Activated T-cell treated with anti-CD3 and anti-CD28 coated beads, Interleukin-2, amount 50 U/mL, for 24 hours (primary cell): ENCODE results near the gene CEP55.
"Not testable (repeated sequence)": the region's sequence is repeated elsewhere in the genome, so short reads cannot be mapped to it uniquely, and the experiment has no call there.

Experiments used
- DNase-seq: peaks from one replicate; pipeline ENCODE4 v3.0.0-alpha.2; 2020
- H3K27ac Mint-ChIP-seq: 2 replicates; pipeline ENCODE4 v1.8.0; 2020; ENCODE audit warnings: mild to moderate bottlenecking, mixed read lengths
- H3K27me3 Mint-ChIP-seq: 2 replicates; pipeline ENCODE4 v1.8.0; 2020; ENCODE audit warnings: mixed read lengths
- H3K36me3 Mint-ChIP-seq: 2 replicates; pipeline ENCODE4 v1.8.0; 2020; ENCODE audit warnings: low read depth, mixed read lengths
- H3K4me1 Mint-ChIP-seq: 2 replicates; pipeline ENCODE4 v1.8.0; 2020; ENCODE audit warnings: low read depth, mixed read lengths
- H3K4me3 Mint-ChIP-seq: 2 replicates; pipeline ENCODE4 v1.8.0; 2020; ENCODE audit warnings: mild to moderate bottlenecking, moderate library complexity, mixed read lengths
- H3K9me3 Mint-ChIP-seq: 2 replicates; pipeline ENCODE4 v1.8.0; 2020; ENCODE audit warnings: mixed read lengths

CEP55 gene

DNA sequence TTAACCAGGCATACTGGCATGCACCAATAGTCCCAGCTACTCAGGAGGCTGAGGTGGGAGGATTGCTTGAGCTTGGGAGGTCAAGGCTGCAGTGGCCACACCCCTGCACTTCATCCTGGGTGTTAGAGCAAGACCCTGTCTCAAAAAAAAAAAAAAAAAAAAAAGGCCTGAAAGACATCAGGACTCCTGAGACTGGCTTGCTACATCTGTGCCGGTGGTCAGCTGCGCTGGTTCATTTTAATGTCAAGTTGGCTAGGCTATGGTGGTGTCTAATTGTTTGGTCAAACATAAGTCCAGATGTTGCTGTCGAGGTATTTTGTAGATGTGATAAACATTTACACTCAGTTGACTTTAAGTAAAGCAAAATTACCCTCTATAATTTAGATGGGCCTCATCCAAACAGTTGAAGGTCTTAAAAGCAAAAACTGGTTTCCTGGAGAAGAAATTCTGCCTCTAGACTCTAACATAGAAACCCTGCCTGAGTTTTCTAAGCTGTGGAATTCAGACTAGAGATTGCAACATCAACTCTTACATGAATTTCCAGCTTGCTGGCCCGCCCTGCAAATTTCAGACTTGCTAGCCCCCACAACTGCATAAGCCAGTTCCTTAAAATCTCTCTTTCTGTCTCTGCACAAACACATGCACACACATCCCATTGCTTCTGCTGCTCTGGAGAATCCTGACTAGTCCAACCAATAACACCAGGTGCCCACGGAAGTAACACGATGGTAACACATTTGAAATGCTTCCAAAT, 32.5 kb upstream of the CEP55 start:
- peak overlapping the region; percentile 14 for H3K27ac Mint-ChIP-seq
- H3K4me3 Mint-ChIP-seq = no peak overlapping the region
- no peak for DNase-seq
- H3K36me3 Mint-ChIP-seq = peaks cover 28% of the 10 kb centered on the region
- peaks cover 40% of the 10 kb centered on the region for H3K4me1 Mint-ChIP-seq
- H3K27me3 Mint-ChIP-seq = no peaks in the 10 kb centered on the region
- no peaks in the 10 kb centered on the region for H3K9me3 Mint-ChIP-seq

DNA sequence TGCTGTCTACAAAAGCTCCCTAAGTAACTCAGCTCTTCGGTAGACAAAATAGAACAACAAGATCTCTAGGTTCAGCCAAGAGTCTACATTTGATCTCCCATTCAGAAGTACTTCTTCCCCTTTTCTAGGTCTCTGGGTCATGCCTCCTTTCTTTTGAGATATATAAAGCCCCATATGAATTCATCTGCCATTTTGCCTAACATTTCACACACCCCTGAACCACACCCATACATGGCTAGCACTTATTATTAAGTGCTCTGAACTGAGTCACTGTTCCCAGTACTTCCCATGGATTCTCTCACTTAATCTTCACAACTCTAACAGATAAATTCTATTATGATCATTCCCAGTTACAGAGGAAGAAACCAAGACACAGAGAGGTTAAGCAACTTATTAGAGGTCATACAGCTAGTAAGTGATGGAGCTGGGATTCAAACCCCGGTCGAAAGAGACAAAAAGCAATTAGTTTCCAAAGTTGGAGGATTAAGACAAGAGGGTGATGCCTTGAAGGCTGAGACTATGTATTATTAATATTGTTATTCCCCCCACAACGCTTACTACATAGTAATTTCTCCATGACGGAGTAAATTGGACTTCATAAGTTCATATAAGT, 31.5 kb upstream of the CEP55 start:
- no peaks in the 10 kb centered on the region for H3K9me3 Mint-ChIP-seq
- no peak overlapping the region for H3K4me3 Mint-ChIP-seq
- H3K36me3 Mint-ChIP-seq = peaks cover 30% of the 10 kb centered on the region
- peaks cover 42% of the 10 kb centered on the region for H3K4me1 Mint-ChIP-seq
- peak overlapping the region; percentile 27 for H3K27ac Mint-ChIP-seq
- no peaks in the 10 kb centered on the region for H3K27me3 Mint-ChIP-seq
- no peak for DNase-seq

DNA sequence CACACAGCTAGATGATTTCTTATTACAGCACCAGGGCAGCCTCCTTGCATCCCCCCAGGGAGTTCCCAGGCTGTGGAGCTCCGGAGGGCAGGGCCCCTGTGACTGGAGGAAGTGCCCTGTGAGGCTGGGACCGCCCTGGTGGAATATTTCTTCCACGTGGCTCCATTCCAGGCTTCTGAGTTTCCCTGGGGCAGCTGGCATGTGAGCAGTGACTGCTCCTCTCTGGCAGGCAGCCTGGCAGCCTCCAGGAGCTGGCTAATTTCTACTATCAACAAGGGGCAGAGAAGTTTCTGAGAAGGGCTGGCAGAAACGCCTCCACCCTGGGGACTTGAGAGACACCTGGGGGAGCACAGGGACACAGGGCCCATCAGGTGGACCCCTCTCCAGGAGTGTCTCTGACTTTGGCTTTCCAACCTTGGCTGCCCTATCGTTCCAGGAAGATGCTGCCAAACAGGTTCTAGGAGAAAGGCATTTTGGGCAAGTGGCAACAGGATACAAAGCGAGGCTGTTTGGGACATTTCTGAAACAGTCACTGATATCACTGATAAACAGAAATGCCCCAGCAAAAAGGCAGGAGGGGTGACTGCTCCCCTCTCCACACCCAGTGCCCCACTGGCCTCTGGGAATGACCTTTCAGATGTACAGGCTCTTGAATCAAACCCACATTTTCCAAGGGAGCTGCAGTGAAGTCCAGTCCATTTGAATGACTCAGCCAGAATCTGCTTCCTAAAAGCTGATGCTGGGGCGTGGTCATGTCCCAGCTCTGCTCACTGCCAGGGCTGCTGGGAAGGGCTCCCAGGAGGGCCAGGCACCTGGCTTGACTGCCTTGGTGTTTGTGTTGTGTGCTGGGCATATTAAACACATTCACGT, 30.4 kb upstream of the CEP55 start:
- H3K4me3 Mint-ChIP-seq = no peak overlapping the region
- H3K36me3 Mint-ChIP-seq = peaks cover 29% of the 10 kb centered on the region
- no peak overlapping the region for H3K27ac Mint-ChIP-seq
- H3K9me3 Mint-ChIP-seq = no peaks in the 10 kb centered on the region
- no peaks in the 10 kb centered on the region for H3K27me3 Mint-ChIP-seq
- H3K4me1 Mint-ChIP-seq = peaks cover 48% of the 10 kb centered on the region
- no peak for DNase-seq

DNA sequence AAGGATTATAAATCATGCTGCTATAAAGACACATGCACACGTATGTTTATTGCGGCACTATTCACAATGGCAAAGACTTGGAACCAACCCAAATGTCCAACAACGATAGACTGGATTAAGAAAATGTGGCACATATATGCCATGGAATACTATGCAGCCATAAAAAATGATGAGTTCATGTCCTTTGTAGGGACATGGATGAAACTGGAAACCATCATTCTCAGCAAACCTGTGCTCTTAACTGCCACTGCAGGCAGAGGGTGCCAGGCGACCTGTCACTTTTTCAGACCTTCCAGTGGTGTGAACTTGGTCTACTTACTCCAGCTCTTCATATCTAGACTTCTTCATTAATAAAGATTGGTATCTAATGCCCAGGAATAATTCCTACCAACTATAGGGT, 28.8 kb upstream of the CEP55 start:
- not testable (repeated sequence) for H3K4me3 Mint-ChIP-seq, H3K9me3 Mint-ChIP-seq, H3K27me3 Mint-ChIP-seq, DNase-seq, H3K27ac Mint-ChIP-seq
- Mint-ChIP-seq H3K4me1 (peaks cover 41% of the 10 kb centered on the region), H3K36me3 (peaks cover 27% of the 10 kb centered on the region)

DNA sequence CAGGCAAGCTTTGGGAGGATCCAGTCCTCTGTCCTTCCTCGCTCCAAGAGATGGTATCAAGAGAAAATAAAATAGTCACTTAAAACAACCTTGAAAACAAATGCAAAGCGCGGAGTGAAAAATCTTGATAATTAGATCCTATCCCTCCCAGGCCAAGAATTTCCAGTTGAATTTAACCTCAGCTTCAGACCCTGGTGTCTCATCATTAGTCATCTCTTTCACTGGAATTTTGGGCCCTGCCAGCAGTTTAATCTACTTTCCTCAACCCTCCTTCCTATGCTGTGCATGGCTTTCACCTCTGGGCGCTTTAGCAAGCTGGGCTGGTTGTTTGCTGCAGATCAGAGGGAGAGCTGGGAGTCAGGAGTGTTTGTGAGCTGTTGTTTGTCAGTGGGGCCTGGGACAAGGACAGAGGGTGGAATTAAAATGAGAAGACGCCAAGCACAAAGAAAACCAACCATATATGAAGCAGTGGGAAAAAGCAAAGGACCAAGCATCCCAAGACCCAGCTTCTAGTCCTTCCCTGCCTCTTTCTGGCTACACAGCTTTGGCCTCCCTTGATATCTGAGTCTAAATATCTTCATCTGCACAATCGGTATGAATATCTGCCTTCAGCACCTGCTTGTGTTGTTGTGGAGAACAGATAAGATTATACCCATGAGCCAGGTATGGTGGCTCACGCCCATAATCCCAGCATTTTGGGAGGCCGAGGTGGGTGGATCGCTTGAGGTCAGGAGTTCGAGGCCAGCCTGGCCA, 27.8 kb upstream of the CEP55 start:
- Mint-ChIP-seq H3K27me3 (no peaks in the 10 kb centered on the region), H3K4me1 (peaks cover 36% of the 10 kb centered on the region), H3K36me3 (peaks cover 25% of the 10 kb centered on the region), H3K4me3 (no peak overlapping the region), H3K27ac (peak overlapping the region; percentile 81), H3K9me3 (no peaks in the 10 kb centered on the region)
- no peak for DNase-seq

DNA sequence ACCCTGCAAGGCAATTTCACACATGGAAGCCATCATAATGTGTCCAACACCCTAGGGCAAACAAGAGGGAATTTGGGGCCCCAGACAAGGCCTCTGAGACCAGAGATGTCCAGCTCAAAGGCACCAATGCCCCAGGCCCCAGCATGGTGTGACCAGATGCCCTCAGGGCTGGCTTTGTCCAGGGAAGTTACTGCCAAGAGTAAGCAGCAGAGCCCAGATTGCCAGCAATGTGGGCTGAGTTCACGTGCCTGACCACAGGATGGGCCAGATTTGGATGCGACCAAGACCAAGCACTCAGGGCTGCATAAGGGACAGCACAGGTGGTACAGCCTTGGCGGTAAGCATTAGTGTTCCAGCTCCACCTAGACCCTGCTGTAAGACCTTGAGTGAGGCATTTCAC, 27.0 kb upstream of the CEP55 start:
- Mint-ChIP-seq H3K4me1 (peaks cover 29% of the 10 kb centered on the region), H3K4me3 (no peak overlapping the region), H3K27ac (no peak overlapping the region)

DNA sequence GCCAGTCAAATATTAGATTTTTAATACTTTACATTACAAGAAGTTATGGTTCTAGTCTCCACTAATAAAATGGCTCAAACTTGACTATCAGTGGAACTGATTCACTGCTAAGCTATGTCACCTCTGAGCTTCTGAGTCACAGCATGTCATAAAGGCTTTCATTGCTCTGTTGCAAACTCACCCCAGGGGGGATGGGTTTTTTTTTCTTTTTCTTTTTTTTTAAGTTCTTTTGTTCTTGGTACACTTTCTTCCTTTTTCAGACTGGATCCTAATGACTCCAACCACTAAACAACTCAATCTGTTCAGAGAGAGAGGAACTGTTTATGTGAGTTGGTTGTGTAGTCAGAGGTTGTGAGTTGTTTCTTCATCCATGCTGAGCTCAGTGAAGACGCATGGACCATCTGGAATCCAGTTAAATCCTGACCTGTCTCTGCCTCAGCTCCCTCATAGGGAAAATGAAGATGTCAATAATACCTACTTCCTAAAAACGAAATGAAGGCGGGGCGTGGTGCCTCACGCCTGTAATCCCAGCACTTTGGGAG, 25.2 kb upstream of the CEP55 start:
- Mint-ChIP-seq H3K36me3 (peaks cover 24% of the 10 kb centered on the region), H3K27me3 (no peaks in the 10 kb centered on the region), H3K9me3 (no peaks in the 10 kb centered on the region), H3K4me1 (peaks cover 27% of the 10 kb centered on the region), H3K4me3 (no peak overlapping the region), H3K27ac (peak overlapping the region; percentile 79)
- DNase-seq = no peak

More for the DNA sequence above, 27.0 kb upstream of the CEP55 start:
- H3K36me3 Mint-ChIP-seq = peaks cover 24% of the 10 kb centered on the region
- no peaks in the 10 kb centered on the region for H3K9me3 Mint-ChIP-seq
- H3K27me3 Mint-ChIP-seq = no peaks in the 10 kb centered on the region
- DNase-seq = no peak

DNA sequence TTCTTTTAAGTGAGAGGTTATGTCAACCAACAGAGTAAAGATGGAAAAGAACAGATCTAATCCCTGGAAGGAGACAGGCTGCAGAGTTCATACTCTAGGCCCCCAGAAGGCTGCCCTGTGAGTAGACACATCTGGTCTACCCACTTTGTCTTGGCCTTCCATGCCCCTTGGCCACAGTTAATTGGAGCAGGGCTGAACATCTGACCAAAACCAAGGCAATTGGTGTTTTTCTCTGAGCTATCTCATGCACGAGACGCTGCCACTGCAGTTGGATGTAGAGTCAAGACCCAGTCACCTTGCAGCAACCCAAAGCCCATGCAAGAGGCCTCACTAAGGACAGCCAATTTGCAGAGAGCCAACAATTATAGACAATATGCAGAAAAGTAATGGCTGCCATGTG, 23.3 kb upstream of the CEP55 start:
- H3K4me3 Mint-ChIP-seq = no peak overlapping the region
- H3K27ac Mint-ChIP-seq = no peak overlapping the region
- H3K36me3 Mint-ChIP-seq = peaks cover 25% of the 10 kb centered on the region
- H3K27me3 Mint-ChIP-seq = no peaks in the 10 kb centered on the region
- no peak for DNase-seq
- peaks cover 27% of the 10 kb centered on the region for H3K4me1 Mint-ChIP-seq
- H3K9me3 Mint-ChIP-seq = no peaks in the 10 kb centered on the region

DNA sequence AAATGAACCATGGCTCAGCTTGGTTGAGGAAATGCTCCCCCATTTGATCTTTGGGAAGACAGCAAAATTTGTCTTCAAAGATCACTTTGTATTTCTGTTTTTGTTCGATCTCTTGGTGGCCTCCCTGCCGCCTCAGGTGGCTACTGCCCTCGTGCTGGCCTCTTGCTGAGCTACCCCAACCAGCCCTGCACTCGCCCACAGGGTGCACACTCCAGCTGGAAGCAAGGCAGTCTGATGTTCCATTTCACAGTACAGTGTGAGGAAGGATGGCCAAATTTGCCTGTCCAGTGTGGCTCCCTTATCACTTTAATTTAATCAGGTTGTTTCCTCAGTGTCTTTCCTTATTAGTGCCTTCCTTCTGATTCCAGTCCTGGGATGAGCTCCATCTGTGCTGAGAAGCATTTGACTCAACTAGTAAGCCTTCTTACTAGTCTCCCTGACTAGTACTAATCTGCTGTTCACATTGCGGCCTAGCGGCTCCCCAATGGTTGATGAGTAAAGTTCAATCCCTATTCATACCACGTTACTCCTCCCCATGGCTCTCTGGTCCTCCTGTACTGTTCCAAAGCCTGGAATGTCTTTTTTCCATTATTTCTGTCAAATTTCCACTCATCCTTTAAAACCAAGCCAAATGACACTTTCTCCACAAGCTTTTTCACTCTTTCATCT, 22.5 kb upstream of the CEP55 start:
- Mint-ChIP-seq H3K4me3 (no peak overlapping the region), H3K27ac (no peak overlapping the region), H3K27me3 (no peaks in the 10 kb centered on the region)

DNA sequence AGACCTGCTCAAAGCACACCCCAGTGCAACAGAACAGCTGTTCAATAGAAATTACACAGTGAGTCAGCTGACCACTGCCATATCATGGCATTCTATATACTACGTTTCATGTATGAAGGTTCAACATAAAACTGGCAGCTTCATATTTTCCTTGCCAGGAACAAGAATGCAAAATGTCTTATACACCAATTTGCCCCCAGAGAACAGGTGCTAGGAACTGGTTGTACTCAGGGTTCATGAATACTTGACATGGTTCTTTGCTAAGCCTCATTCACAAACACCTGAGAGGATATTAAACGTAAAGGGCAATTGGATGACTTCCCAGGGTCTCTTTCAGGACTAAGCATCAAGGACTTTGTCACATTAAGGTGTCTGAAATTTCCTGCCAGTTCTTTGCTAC, 21.2 kb upstream of the CEP55 start:
- Mint-ChIP-seq H3K4me1 (peaks cover 24% of the 10 kb centered on the region), H3K4me3 (no peak overlapping the region), H3K36me3 (peaks cover 16% of the 10 kb centered on the region), H3K9me3 (no peaks in the 10 kb centered on the region), H3K27ac (no peak overlapping the region), H3K27me3 (no peaks in the 10 kb centered on the region)
- no peak for DNase-seq

More for the DNA sequence above, 22.5 kb upstream of the CEP55 start:
- peaks cover 19% of the 10 kb centered on the region for H3K36me3 Mint-ChIP-seq
- no peaks in the 10 kb centered on the region for H3K9me3 Mint-ChIP-seq
- DNase-seq = no peak
- H3K4me1 Mint-ChIP-seq = peaks cover 22% of the 10 kb centered on the region

DNA sequence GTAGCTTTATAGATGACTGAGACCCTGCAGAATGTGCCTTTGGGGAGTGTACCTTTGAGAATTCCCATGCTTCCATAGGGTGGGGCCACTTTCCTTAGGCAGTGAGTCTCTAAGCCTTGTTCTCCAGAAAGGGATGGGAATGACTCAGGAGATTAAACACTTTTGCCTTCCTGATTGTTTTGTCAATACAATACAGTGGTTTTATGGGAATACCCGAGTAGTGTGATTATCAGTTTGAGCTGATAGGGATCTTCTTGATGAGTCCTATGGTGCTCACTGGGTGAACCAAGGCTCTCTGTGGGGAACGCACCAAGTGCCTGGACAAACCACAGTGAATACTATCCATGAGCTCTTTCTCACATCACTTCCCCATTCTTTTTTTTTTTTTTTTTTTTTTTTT, 20.5 kb upstream of the CEP55 start:
- no peaks in the 10 kb centered on the region for H3K9me3 Mint-ChIP-seq
- no peaks in the 10 kb centered on the region for H3K27me3 Mint-ChIP-seq
- no peak overlapping the region for H3K4me3 Mint-ChIP-seq
- peaks cover 21% of the 10 kb centered on the region for H3K4me1 Mint-ChIP-seq
- H3K27ac Mint-ChIP-seq = no peak overlapping the region
- DNase-seq = no peak
- H3K36me3 Mint-ChIP-seq = peaks cover 17% of the 10 kb centered on the region

DNA sequence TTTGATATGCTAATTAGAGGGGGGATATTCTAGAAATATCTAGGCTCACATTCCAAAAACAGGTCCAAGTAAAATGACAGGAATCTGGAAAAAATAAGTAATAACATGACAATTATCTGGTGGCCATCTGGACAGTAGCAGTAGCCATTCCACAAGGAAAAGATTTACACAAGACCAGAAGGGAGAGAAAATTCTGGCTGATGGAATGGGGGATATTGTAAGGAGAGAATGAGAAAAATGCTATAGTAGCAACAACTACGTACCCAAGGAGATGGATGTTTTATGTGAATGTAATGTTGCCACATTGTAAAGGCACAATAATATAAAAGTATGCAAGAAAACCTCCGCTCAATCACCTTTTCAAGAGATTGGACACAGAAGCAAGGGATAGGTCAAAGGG, 19.7 kb upstream of the CEP55 start:
- no peaks in the 10 kb centered on the region for H3K27me3 Mint-ChIP-seq
- H3K4me1 Mint-ChIP-seq = peaks cover 22% of the 10 kb centered on the region
- no peak for DNase-seq
- H3K9me3 Mint-ChIP-seq = no peaks in the 10 kb centered on the region
- H3K4me3 Mint-ChIP-seq = no peak overlapping the region
- no peak overlapping the region for H3K27ac Mint-ChIP-seq
- H3K36me3 Mint-ChIP-seq = peaks cover 23% of the 10 kb centered on the region

DNA sequence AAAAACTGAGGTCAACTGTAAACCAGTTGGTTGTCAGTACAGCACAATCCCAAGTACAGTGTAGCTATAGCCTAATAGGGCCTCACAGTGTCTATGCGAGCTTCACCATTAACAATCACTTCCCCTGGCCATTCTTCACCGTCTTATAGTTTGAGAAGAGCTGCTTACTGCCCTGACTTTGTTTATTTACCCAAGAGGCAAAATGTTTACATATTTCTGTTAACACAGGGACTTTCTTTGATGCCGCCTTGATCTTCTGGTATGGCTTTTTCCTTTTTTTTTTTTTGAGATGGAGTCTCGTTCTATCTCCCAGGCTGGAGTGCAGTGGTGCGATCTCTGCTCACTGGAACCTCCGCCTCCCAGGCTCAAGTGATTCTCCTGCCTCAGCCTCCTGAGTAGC, 17.5 kb upstream of the CEP55 start:
- Mint-ChIP-seq H3K36me3 (peaks cover 30% of the 10 kb centered on the region), H3K4me3 (peak overlapping the region; percentile 90), H3K27ac (no peak overlapping the region), H3K9me3 (no peaks in the 10 kb centered on the region), H3K4me1 (peaks cover 31% of the 10 kb centered on the region), H3K27me3 (peaks cover 4% of the 10 kb centered on the region)
- no peak for DNase-seq
